ENCODE data around the gene FLAD1. TPM values are rescaled to one million over a fixed set of nuclear protein-coding genes. Genes with fewer than 3 reads are reported as not detected.

FLAD1 gene
- total RNA-seq (2021; ENCODE audit: unreplicated experiment): 72.8 TPM
- 61.9 TPM for polyA plus RNA-seq (2012; ENCODE audit: insufficient read length)
- percentile 84 among the genes with signal in this experiment for Bru-seq, nascent RNA
- BruChase-seq, experiment 1, labeled RNA remaining after a 2-hour chase: percentile 88 among the genes with signal in this experiment
- percentile 89 among the genes with signal in this experiment for BruChase-seq, experiment 2, labeled RNA remaining after a 6-hour chase
- long read RNA-seq, transcript FLAD1-203 (8 exons, 1,730 nt): major isoform, 29 of 92 reads
- long read RNA-seq, partial matches to known transcripts: 34 of 92 reads
- long read RNA-seq, other reads (novel, unspliced or antisense): 24 of 92 reads

DNA sequence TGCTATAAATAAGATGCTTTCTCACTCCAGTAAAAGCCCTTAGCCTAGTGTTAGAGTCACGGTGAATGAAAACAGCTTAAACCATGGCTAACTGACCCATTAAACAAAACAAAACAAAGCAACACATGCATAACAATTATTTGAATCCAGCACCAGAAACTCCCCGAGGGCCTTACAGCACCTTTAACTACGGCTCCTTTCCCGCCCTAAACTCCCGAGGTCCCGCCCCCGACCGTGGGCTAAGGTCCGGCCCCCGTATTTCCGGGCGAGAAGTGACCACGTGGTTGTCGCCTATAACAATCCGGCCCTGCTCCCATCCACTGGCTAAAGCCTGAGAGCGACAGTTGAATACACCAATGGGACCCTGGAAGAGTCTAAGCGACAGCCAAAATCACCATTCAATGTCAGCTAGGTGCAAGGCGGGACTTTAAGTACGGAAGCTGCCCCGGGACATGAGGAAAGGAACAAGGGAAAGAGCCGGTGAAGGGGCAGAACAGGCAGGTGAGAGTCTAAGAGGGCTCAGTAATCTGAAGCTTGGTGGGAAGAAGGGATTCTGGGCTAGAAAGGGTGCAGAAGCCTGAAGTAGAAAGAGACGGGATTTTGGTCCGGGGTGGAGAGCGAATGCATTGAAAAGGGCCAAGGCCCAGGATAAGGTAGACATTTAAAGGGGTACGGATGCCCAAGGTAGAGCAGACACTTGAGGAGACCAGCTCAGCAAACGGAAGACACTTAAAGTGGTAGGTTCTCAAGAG is at the start of gene FLAD1:
TSS of gene FLAD1 (plus strand) at position 448 of the 752 bp plus-strand sequence. CDS start 351 bp downstream, outside the sequence.
- H3K27me3 ChIP-seq (ENCODE audit: control insufficient read depth, insufficient read depth, low read length): no peaks in the 10 kb centered on the region
- peaks cover 12% of the 10 kb centered on the region for H3K4me1 ChIP-seq (ENCODE audit: control insufficient read depth, insufficient read depth, low read length)
- ATAC-seq (peak; percentile 99), DNase-seq (ENCODE audit: low read depth, low spot score) (peak; percentile 100)
- peaks cover 12% of the 10 kb centered on the region for H3K36me3 ChIP-seq (ENCODE audit: control insufficient read depth, insufficient read depth, low read length)
- H3K9me3 ChIP-seq (ENCODE audit: control insufficient read depth, insufficient read depth, low read depth, low read length): no peaks in the 10 kb centered on the region
- no TSS peak for BruUV-seq (replicated peaks)
- ChIA-PET CTCF (interaction anchor here (0.7 to 1.3 kb wide), 2 partner anchors 16 to 107 kb away, joined by 3 to 4 read pairs; no protein-coding TSS in a partner anchor), POLR2A (interaction anchor here (1.0 to 1.7 kb wide), 3 partner anchors 9 to 17 kb away, joined by 3 to 10 read pairs (median 6); partner anchors contain the start of gene LENEP)
- peak; percentile 52; the same call in 1 of the 2 replicates for TF ChIP-seq SIN3A (IDR thresholded peaks at IDR 0.05; ENCODE audit: borderline replicate concordance, insufficient read depth, low read depth, low read length)
- TF ChIP-seq POLR2AphosphoS5 (IDR thresholded peaks at IDR 0.05; ENCODE audit: low read depth, low read length): peak; percentile 74
- TF ChIP-seq, protein P1, sequence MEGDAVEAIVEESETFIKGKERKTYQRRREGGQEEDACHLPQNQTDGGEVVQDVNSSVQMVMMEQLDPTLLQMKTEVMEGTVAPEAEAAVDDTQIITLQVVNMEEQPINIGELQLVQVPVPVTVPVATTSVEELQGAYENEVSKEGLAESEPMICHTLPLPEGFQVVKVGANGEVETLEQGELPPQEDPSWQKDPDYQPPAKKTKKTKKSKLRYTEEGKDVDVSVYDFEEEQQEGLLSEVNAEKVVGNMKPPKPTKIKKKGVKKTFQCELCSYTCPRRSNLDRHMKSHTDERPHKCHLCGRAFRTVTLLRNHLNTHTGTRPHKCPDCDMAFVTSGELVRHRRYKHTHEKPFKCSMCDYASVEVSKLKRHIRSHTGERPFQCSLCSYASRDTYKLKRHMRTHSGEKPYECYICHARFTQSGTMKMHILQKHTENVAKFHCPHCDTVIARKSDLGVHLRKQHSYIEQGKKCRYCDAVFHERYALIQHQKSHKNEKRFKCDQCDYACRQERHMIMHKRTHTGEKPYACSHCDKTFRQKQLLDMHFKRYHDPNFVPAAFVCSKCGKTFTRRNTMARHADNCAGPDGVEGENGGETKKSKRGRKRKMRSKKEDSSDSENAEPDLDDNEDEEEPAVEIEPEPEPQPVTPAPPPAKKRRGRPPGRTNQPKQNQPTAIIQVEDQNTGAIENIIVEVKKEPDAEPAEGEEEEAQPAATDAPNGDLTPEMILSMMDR (IDR thresholded peaks at IDR 0.05): no peak
- H3K27ac ChIP-seq (ENCODE audit: low read length): peak within 1 kb of the TSS; percentile 94
- intact Hi-C loops (cut with micrococcal nuclease; ENCODE audit: unreplicated experiment) (no loop called here), in situ Hi-C loops (cut with HindIII; ENCODE audit: low pct_unique_long_range_greater_than_20kb, low sequenced_read_pairs) (no loop called here)
- peak within 1 kb of the TSS; percentile 55 to 86 for H3K4me3 ChIP-seq (ENCODE audit: low read depth in 2 of 2, low read length in 2 of 2)

DNA sequence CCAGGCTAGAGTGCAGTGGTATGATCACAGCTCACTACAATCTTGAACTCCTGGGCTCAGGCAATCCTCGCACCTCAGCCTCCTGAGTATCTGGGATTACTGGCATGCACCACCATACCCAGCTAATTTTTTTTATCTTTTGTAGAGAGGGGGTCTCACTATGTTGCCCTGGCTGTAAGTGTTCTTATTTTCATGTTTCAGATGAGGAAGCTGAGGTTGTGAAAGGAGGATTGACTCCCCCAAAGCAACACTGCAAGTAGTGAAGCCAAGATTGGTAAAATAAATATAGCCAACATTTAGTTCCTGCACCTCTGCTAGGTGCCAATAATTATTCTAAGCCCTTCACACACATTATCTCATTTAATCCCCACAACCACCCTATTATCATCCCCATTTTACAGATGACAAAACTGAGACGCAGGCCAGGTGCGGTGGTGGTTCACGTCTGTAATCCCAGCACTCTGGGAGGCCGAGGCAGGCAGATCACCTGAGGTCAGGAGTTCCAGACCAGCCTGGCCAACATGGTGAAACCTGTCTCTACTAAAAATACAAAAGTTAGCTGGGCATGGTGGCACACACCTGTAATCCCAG is 48.7 kb upstream of the FLAD1 start:
- Histone ChIP-seq H3K27ac (ENCODE audit: low read length) (no peak overlapping the region), H3K27me3 (ENCODE audit: control insufficient read depth, insufficient read depth, low read length) (no peaks in the 10 kb centered on the region), H3K4me1 (ENCODE audit: control insufficient read depth, insufficient read depth, low read length) (peaks cover 11% of the 10 kb centered on the region), H3K9me3 (ENCODE audit: control insufficient read depth, insufficient read depth, low read depth, low read length) (no peaks in the 10 kb centered on the region), H3K4me3 (ENCODE audit: low read depth in 2 of 2, low read length in 2 of 2) (no peak overlapping the region), H3K36me3 (ENCODE audit: control insufficient read depth, insufficient read depth, low read length) (no peaks in the 10 kb centered on the region)
- no peak for DNase-seq (ENCODE audit: low read depth, low spot score)
- CTCF ChIA-PET: interaction anchor here (0.6 kb wide), 1 partner anchor 115 kb away, joined by 3 read pairs; no protein-coding TSS in a partner anchor
- POLR2A ChIA-PET: no interaction called here
- no peak for TF ChIP-seq SIN3A (IDR thresholded peaks at IDR 0.05; ENCODE audit: borderline replicate concordance, insufficient read depth, low read depth, low read length)
- TF ChIP-seq POLR2AphosphoS5 (IDR thresholded peaks at IDR 0.05; ENCODE audit: low read depth, low read length): no peak
- no peak for TF ChIP-seq REST (IDR thresholded peaks at IDR 0.05; ENCODE audit: insufficient read depth in 1 of 2, low read depth in 2 of 2, low read length in 1 of 2)
- TF ChIP-seq, protein P1 (IDR thresholded peaks at IDR 0.05): no peak
- TF ChIP-seq TCF7L2 (IDR thresholded peaks at IDR 0.05; ENCODE audit: low read depth, low read length): no peak
- BruUV-seq (replicated peaks): no TSS peak
- intact Hi-C loops (cut with micrococcal nuclease; ENCODE audit: unreplicated experiment) (no loop called here), in situ Hi-C loops (cut with HindIII; ENCODE audit: low pct_unique_long_range_greater_than_20kb, low sequenced_read_pairs) (no loop called here)
- no peak for ATAC-seq

Measured in Panc1 (cell line).